MM.1S (cell line): ENCODE results near the gene SDK1.
"Not testable (repeated sequence)": the region's sequence is repeated elsewhere in the genome, so short reads cannot be mapped to it uniquely, and the experiment has no call there.

ENCODE experiments used
- DNase-seq: peaks from one replicate; pipeline ENCODE4 v3.0.0-alpha.2; 2015
- H2AFZ ChIP-seq: fragments of 300-600 bp; sonication (generic); 2 replicates; pipeline ENCODE4 v1.6.0; 2016; ENCODE audit warnings: antibody characterized with exemption, low read length
- H3F3A ChIP-seq: fragments of 300-600 bp; sonication (generic); 2 replicates; pipeline ENCODE4 v1.6.1; 2016; ENCODE audit warnings: mild to moderate bottlenecking, antibody characterized with exemption, low read length, moderate library complexity, mixed read lengths; ENCODE audit not compliant: insufficient read depth
- H3K27ac ChIP-seq: fragments of 300-600 bp; sonication (generic); 2 replicates; pipeline ENCODE4 v1.5.1; 2016; ENCODE audit warnings: mild to moderate bottlenecking, low read length
- H3K27me3 ChIP-seq: fragments of 300-600 bp; sonication (generic); replicated peaks from 2 replicates; pipeline ENCODE4 v1.6.0; 2016; ENCODE audit warnings: low read length; ENCODE audit not compliant: insufficient read depth
- H3K36me3 ChIP-seq: fragments of 300-600 bp; sonication (generic); replicated peaks from 2 replicates; pipeline ENCODE4 v1.6.1; 2016; ENCODE audit warnings: mild to moderate bottlenecking, low read length, mixed read lengths; ENCODE audit not compliant: insufficient read depth
- H3K4me1 ChIP-seq: fragments of 300-600 bp; sonication (generic); 2 replicates; pipeline ENCODE4 v1.6.1; 2016; ENCODE audit warnings: low read length, mixed read lengths
- H3K4me2 ChIP-seq: fragments of 300-600 bp; sonication (generic); 2 replicates; pipeline ENCODE4 v1.6.0; 2016; ENCODE audit warnings: low read depth, low read length
- H3K4me3 ChIP-seq: fragments of 300-600 bp; sonication (generic); 2 replicates; pipeline ENCODE4 v1.5.1; 2016; ENCODE audit warnings: low read length, mixed read lengths
- H3K79me2 ChIP-seq: fragments of 300-600 bp; sonication (generic); 2 replicates; pipeline ENCODE4 v1.6.1; 2016; ENCODE audit warnings: mixed run types, low read length, mixed read lengths
- H3K9ac ChIP-seq: fragments of 300-600 bp; sonication (generic); 2 replicates; pipeline ENCODE4 v1.6.1; 2016; ENCODE audit warnings: low read length, mixed read lengths
- H3K9me2 ChIP-seq: fragments of 300-600 bp; sonication (generic); replicated peaks from 2 replicates; pipeline ENCODE4 v1.6.1; 2016; ENCODE audit warnings: mild to moderate bottlenecking, low read length, mixed read lengths; ENCODE audit not compliant: insufficient read depth
- H3K9me3 ChIP-seq: fragments of 300-600 bp; sonication (generic); replicated peaks from 2 replicates; pipeline ENCODE4 v1.6.1; 2016; ENCODE audit warnings: mild to moderate bottlenecking, low read length, mixed read lengths; ENCODE audit not compliant: insufficient read depth
- H4K20me1 ChIP-seq: fragments of 300-600 bp; sonication (generic); 2 replicates; pipeline ENCODE4 v1.6.1; 2016; ENCODE audit warnings: mild to moderate bottlenecking, low read length, moderate library complexity, mixed read lengths; ENCODE audit not compliant: insufficient read depth
- CTCF ChIP-seq: fragments of 300-600 bp; sonication (generic); IDR thresholded peaks from 2 replicates; pipeline ENCODE4 v1.5.1; 2016; ENCODE audit warnings: antibody characterized with exemption, low read length, mixed read lengths
- EZH2 ChIP-seq: fragments of 300-600 bp; sonication (generic); optimal IDR thresholded peaks from 2 replicates; pipeline ENCODE3; 2017; ENCODE audit warnings: low read depth, mild to moderate bottlenecking, antibody characterized with exemption, low read length, mixed read lengths
- EZH2phosphoT487 ChIP-seq: fragments of 300-600 bp; sonication (generic); IDR thresholded peaks from 2 replicates; pipeline ENCODE4 v1.6.1; 2018; ENCODE audit warnings: antibody characterized with exemption, low read length

Gene SDK1

GRCh38 chr7:3578399-3578798, 277.3 kb downstream of the SDK1 start:
- Histone ChIP-seq H4K20me1 (no peaks in the 10 kb centered on the region), H3K4me1 (no peaks in the 10 kb centered on the region), H3K9ac (no peak overlapping the region), H3K4me3 (no peak overlapping the region), H3K36me3 (no peaks in the 10 kb centered on the region), H3K9me3 (no peaks in the 10 kb centered on the region), H2AFZ (no peak overlapping the region), H3K79me2 (no peaks in the 10 kb centered on the region), H3K27me3 (no peaks in the 10 kb centered on the region), H3K4me2 (no peak overlapping the region), H3K9me2 (no peaks in the 10 kb centered on the region), H3K27ac (no peak overlapping the region), H3F3A (no peaks in the 10 kb centered on the region)
- DNase-seq = no peak
- TF ChIP-seq EZH2 = no peak
- no peak for TF ChIP-seq EZH2phosphoT487
- TF ChIP-seq CTCF = no peak

GRCh38 chr7:3579638-3580219, 278.7 kb downstream of the SDK1 start:
- Histone ChIP-seq H3K27ac (no peak overlapping the region), H3K4me1 (no peaks in the 10 kb centered on the region), H3K4me2 (no peak overlapping the region), H3K27me3 (no peaks in the 10 kb centered on the region), H3K9ac (no peak overlapping the region), H3K9me2 (no peaks in the 10 kb centered on the region), H3K79me2 (no peaks in the 10 kb centered on the region), H3F3A (no peaks in the 10 kb centered on the region), H4K20me1 (no peaks in the 10 kb centered on the region), H3K36me3 (no peaks in the 10 kb centered on the region), H2AFZ (no peak overlapping the region), H3K4me3 (no peak overlapping the region), H3K9me3 (no peaks in the 10 kb centered on the region)
- no peak for DNase-seq
- TF ChIP-seq EZH2phosphoT487 = no peak

GRCh38 chr7:3582145-3582544, 281.1 kb downstream of the SDK1 start:
- H3K9ac ChIP-seq, DNase-seq, H2AFZ ChIP-seq, H3K4me3 ChIP-seq, H3K27ac ChIP-seq, H3K27me3 ChIP-seq, H3K4me2 ChIP-seq, H3F3A ChIP-seq, H3K9me2 ChIP-seq, H3K36me3 ChIP-seq, H3K4me1 ChIP-seq, H3K79me2 ChIP-seq, H3K9me3 ChIP-seq, H4K20me1 ChIP-seq: not testable (repeated sequence)

- Histone ChIP-seq H3K9ac (no peak overlapping the region), H4K20me1 (no peaks in the 10 kb centered on the region), H3K4me1 (no peaks in the 10 kb centered on the region), H2AFZ (no peak overlapping the region), H3F3A (no peaks in the 10 kb centered on the region), H3K79me2 (no peaks in the 10 kb centered on the region), H3K27me3 (no peaks in the 10 kb centered on the region), H3K27ac (no peak overlapping the region), H3K4me3 (no peak overlapping the region), H3K4me2 (no peak overlapping the region), H3K9me2 (no peaks in the 10 kb centered on the region), H3K9me3 (no peaks in the 10 kb centered on the region), H3K36me3 (no peaks in the 10 kb centered on the region)
- DNase-seq = no peak
- no peak for TF ChIP-seq EZH2
- TF ChIP-seq CTCF = no peak
- TF ChIP-seq EZH2phosphoT487 = no peak
These were observed 284.8 kb downstream of the SDK1 start for GRCh38 chr7:3585826-3586225.
